Hematopoietic multipotent progenitor cell treated with erythropoietin and hydrocortisone succinate and interleukin-3 and kit ligand, for 4 days (in vitro differentiated cells): ENCODE data around the gene SLC24A5.

Source experiments
- DNase-seq: peaks from one replicate; pipeline ENCODE4 v3.0.0-alpha.2; 2015

Gene SLC24A5

DNA sequence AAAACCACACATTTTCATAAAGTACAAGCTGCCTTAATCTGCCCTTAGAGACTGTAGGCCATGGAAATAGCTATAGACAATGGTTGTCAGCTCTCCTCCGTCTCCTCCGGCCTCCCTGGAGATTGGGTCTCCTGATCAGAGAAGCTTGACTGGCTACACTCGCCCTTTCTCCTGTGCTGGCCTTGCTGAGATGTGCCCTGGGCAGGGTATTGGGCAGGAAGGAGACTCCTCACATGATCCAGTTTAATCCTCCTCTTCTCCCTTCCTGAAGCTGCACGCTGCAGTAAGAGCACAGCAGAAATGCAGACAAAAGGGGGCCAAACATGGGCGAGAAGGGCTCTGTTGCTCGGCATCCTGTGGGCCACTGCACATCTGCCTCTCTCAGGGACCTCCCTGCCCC lies at the start of gene SLC24A5:
SLC24A5 (plus strand) TSS at position 246 of the 400 bp plus-strand sequence; CDS start at position 301, 55 bp downstream.
- no peak for DNase-seq

DNA sequence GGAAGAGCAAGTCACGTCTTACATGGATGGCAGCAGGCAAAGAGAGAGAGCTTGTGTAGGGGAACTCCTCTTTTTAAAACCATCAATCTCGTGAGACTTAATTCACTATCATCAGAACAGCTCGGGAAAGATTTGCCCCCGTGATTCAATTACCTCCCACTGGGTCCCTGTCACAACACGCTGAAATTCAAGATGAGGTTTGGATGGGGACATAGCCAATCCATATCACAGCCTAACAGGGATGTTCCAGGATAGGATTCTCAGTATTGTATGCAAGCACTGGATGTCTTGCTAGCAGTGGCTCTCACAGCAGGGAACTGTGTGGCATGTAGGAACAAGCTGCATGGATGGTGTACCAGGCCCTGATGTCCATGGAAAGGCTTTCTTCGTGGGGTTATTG lies 47.8 kb upstream of the SLC24A5 start:
- no peak for DNase-seq

DNA sequence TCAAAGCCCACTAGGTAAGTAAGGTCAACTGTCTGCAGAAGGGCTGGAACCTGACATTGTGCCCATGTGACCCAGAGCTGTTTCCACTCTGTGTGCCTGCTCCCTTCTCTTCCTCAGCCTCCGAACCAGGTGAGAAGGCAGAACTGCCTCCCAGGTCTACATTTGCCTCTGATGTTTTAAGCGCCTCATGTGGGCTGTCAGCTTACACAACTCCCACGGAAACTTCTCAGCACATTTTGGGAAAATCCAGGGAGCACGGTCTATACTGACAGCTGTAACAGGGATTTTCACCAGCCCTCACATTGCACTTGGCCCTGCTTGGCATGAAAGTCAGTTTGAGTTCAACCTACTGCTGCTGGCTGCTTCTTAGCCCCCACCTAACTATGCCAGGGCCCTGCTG lies 46.9 kb upstream of the SLC24A5 start:
- DNase-seq: no peak

DNA sequence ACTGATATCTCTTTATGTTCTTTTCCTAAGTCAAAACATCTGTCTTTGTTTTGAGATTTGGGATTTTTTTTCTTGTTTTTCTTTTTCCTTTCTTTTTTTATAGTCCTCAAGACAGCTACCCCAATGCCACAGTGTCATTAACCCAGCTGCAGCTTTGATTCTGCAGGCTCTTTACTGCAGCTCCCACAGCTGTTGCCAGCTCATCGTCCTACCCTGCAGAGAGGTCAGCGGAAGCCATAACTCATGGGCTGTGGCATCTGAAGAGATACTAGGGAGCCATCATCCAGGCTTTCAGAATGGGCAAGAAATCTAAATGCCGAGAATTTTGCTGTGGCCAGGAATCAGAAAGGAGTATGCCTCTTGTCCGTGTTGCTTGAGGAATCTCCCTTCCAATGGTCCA lies 44.3 kb upstream of the SLC24A5 start:
- no peak for DNase-seq

DNA sequence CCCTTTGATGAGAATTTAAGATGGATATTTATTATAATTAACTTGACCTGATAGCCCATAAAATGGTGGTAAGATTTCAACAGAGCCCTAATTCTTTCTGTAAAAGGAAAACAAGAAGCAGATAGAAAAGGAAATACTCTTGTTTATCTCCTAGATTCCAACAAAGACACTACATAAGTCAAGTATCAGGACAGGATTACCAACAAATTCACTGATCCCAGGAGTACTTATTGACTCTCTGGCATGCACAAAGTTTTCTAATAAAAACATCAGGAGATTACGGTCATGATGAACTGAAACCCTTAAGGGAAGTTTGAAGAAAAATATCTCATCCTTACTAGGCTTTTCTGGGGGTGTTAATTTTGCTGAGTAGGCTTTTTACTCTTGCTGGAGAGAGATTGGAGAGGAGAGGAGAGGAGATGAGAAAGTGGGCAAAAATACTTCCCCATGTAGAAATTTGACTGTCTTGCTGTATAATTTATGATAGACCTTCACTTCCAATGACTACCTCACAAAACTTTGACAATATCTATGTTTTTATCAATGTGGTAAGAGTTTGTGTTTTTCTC lies 43.1 kb upstream of the SLC24A5 start:
- DNase-seq: no peak

DNA sequence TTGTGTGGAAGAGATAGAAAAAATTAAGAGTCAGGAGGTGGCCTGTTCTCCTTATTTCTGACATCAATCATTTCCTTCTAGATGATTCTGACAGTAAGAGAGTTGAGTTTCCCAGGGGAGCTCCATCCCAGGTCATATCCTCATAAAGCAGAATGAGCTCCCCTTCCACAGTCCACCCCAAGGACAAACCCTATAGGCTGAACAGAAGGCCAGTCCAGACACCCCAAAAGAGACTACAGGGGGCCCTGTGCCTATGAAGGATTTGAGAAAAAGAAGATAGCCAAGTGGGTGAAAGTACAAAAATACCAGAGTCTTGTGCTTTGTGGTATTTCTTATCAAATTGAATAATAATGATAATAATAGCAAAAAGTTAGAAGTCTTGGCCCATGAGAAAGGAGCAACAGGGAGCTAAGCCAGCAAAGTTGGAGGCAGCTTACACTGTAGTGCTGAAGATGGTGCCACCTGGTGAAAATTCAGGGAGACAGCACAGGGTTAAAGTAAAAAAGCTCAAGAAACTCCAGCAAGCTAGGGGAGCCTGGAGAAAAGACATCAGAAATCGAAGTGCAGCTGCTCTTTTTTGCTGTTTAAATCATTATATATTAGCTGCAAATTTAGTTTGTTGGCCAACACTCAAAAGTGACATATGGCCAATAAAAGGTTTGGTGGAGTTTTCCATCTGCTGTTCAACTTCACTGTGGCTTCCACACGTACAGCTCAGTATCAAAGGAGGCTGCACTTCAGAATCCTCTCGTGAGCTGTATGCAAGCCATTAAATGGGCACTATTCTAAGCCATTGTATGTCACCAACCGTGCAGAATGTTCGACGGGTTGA lies 35.8 kb upstream of the SLC24A5 start:
- peak; percentile 49 for DNase-seq

DNA sequence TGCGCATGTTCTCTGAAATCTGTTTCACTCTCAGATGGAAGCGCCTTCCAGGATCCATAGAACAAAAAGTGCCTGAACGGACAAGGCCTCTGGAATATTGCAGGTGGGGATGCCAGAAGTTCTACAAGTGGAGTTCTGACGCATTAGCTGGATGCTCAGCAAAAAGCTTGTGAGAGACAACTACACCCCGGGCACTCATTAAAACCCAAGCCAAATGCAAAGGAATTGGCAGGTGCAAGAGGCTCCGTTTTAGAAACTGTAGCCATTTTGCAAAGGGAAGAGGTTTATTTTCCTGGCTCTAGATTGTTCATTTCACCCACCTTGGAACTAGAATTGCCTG lies 35.2 kb upstream of the SLC24A5 start:
- no peak for DNase-seq

DNA sequence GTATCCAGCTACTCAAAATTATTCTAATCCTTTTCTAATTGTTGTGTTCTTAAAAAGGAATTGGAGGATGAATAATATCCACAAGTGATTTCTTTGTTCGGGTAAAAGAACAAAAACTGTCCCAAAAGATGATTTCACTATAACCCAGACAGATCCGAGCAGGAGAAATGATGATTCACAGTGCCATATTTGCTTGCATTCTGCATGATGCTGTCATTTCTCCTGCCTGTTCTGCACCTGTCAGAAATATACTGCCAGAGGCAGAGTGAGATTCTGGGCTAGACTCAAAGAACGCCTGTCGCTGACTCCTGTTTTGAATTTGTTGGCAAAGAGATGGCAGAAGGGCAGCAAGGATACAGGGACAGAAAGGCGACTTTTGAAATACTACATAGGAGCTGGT lies 34.7 kb upstream of the SLC24A5 start:
- DNase-seq: no peak

DNA sequence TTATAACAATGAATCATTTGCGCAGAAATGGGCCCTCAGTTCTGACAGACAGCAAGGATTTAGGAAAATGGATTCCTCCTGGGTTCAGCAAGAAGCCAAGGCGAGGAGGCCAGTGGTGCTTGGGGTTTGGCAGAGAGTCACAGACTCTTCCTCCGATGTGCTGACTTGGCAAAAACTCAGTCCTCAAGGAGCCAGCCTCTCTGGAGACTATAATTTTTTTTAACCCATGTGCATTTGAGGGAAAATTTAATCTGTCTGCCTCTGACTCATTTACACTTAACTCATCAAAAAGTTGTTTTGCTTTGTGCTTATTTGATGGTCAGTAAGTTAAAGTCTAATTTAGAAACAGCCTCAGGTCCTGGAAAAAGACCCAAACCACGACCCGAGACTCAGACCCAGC lies 34.2 kb upstream of the SLC24A5 start:
- DNase-seq: no peak

DNA sequence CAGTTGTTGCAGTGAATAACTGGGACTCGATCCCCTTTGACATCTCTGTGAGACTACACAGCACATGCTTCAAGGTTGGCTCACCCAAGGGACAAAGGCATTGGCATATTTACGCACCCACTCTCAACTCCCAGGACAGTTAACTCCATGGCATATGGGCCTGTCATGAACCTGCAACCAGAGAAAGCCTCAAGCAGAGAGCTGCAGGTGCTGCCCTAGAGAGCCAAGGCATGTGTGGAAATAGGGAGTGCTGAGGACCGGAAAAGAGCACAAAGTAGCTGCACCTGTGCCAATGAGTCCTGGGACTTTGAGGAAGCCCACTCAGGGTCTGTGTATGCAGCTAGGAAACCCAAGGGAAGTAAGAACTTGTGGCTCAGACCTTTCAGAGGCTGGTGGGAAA lies 32.9 kb upstream of the SLC24A5 start:
- DNase-seq: no peak

DNA sequence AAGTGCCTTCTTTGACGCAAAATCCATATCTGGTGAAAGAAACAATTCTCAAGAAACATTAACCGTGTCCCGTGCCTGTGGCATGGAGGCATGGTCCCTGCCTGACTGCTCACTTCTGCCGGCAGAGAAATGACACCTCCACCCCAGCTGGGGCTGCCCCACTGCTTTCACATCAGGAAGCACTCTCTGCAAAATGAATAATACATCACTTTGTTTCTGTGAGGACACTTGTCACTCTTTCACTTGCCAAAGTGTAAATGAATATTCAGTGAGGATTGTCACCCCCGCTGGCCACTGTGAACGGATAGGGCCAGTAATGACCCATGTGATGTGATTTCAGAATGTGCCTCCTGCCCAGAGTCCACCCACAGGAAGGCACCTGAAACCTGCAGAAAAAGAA lies 31.1 kb upstream of the SLC24A5 start:
- no peak for DNase-seq

DNA sequence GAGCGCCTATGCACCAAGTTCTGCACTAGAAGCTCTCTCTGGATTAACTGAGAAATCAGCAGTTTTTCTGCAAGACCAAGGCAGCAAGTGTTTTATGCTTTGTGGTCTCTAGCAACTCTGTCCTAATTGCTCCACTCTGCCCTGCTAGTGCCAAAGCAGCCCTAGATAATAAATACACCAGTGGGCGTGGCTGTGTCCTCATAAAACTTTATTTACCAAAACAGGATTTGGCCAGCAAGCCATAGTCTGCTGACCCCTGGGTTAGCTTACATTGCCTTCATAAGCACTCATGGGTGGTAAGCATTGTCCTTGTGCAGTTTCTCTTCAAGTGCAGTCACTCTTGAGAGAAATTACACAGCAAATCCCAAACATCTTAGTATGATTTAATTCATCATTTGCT lies 30.7 kb upstream of the SLC24A5 start:
- DNase-seq: no peak

DNA sequence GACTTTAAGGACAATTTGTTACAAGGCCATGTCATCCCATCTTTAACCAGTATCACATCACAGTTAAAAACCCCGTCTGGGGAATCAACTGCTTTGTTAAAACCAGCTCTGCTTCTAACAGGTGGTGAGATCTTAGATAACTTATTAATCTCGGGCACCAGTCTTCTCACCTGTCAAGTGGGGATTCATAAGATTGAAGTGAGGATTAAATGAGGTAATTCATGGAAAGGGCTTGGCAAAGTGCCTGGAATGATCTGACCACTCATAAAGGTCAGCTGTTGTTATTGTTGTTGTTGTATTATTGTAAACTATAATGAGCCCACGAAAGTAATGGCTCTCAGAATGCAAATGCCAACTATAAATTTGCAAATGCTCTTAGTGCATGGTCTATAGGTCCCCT lies 30.1 kb upstream of the SLC24A5 start:
- DNase-seq: no peak

DNA sequence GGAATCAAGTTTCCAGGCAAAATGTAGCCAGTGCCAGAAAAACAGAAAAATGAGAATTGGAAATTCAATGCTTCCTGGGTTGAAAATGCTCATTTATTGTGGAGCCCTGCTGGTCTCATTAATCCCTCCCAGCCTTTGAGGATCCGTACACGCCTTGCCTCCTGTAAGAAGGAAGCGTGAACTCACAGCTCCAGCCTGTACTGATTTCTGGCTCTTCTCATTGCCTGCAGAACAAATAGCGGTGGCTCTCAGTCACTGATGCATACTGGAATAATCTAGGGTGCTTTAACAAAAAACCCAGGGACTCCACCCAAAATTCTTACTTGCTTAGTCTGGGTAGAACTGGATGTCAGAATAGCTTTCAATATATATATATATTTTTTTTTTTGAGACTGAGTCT lies 29.3 kb upstream of the SLC24A5 start:
- no peak for DNase-seq

DNA sequence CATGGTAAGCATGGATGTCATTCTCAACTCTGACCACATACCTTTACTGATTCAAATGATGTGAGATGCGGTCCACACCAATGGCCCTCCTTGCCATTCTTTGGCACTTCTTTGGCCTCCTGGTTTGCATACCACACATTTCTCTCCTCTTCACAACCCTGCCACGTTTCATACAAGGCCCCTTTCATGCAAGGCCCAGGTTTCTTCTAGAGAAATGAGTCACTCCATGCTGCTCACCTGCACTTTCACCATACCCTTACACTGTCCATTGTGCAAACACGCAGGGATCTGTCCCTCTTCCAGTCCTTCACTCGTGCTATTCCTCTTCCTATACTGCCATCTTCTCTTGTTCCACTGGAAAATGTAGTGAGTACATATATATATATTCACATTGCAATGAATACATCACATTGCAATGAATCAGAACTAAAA lies 24.4 kb upstream of the SLC24A5 start:
- no peak for DNase-seq

DNA sequence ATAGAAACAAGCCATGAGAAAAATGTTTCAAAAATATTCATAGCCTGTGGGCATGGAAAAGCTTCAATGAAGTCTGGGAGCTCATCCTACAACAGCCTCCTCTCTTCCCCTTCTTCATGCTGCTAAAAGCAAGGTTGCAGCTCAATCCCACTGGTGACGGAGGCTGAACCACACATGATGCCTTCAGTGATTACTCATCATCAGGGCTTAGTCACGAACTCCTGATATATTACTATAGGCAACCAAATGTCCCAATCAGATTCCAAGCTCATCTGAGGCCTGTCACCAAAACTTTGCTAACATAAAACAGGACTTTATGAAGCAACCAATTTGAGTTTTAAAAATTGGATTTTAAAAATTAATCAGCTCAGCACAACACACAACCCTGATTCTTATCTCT lies 24.0 kb upstream of the SLC24A5 start:
- no peak for DNase-seq

DNA sequence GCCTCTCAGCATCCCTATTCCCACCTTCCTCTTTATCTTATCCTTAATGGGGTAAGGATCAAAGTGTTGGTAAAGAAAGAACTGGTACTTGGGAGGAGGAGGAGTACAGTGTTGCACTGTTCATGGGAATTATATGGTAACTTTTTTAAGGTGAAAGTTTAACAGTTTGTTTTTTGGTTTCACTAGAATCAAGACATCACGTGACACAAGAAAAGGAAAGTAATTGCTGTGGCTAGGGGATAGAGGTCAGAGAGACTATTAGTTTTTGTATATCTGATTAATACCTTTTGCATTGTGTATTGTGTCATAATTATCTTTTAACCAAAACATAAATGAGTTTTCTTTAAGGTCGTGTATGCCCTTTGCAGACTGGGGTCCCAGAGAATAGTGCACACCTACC lies 23.5 kb upstream of the SLC24A5 start:
- no peak for DNase-seq

DNA sequence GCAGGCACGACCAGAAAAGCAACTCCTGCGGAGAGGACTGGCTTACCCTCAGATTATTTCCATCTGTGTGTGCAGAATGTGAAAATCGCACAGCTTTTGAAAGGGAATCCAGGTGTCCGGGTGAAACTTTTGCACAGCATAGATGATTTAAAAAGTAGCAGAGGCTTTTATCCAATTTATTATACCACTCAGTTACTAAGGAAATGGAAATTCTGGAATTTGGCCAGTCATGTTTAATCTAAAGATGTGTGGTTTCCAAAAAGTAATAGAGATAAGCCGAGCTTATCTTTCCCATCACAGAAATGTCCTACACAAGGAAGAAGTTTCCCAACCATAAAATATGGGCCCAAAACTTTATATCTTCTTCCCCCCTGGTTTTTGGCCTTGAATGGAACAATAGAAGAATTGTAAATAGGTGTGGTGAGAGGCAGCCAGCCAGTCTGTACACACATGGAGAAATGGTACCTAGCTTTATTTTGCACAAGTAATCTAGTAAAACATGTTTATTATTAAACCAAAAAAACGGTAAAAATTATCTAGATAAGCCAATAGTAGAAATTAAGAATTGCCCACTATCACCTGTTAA lies 19.3 kb upstream of the SLC24A5 start:
- no peak for DNase-seq

DNA sequence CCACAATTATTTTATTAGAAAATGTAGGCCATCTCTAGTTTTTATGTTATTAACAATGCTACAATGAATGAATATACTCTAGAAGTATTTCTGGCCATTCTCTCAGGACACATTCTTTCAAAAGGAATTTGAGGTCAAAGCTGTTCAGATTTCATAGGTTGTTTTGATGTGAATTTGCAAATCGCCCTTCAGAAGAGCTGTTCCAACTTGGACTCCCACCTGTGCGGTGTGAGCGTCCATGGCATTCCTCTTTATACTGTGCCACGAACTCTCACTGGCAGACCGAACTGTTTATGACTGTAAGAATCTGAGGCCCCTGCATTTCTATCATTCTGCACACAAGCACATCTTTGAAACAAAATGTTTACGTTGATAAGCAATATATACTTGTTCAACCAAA lies 18.6 kb upstream of the SLC24A5 start:
- DNase-seq: no peak

DNA sequence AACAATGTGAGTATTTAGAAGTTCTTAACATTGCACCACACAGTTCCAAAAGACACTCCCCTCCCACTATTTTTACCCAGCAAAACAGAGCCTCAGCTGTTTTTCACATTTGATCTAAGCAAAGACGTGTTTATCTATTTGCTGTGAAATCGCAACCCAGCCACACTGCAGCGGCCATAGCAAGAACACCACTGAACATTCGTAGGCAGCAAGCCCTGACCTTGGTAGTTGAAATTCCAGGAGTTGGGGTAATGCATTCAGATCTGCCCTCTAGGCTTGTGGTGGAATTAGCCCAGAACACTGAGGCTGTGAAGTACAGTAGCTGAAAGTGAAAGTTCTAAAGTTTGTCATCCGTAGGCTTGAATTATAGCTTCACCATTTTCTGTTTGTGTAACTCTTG lies 17.1 kb upstream of the SLC24A5 start:
- DNase-seq: no peak

DNA sequence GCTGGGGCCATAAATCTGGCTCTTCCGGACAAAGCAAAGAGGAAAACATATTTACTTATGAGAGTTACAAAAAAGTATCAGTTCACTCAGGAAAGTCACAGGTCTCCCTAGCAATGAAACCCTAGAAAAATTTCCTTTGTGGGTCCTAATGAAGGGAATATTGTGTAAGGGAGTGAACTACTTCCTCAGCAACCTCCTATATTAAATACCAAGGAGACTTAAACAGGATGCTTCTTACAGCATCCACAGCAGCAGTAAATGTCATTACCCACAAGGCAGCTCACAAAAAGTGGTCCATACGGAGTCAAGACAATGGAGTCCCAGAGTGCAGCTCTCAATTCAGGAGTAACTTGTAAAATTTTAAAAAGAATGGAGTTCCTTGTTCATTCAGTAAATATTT lies 14.9 kb upstream of the SLC24A5 start:
- DNase-seq: no peak

DNA sequence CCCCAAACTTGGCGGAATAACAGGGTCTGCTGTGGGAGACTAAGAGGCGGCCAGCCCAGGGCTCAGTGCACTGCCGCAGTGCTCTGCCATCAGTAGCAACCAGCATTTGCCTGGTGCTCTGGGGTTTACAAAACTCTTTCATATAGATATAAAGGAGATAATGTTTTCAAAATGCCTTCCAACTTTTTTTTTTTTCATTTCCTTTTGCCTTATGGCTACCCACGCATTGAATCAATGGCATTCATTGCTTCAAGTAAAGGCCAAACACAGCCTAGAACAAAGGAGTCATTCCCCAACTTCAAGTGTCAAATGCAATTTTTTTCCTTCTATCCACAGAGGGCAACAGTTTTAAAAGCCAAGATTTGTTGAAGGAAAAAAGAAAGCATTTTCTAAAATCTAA lies 11.6 kb upstream of the SLC24A5 start:
- no peak for DNase-seq

DNA sequence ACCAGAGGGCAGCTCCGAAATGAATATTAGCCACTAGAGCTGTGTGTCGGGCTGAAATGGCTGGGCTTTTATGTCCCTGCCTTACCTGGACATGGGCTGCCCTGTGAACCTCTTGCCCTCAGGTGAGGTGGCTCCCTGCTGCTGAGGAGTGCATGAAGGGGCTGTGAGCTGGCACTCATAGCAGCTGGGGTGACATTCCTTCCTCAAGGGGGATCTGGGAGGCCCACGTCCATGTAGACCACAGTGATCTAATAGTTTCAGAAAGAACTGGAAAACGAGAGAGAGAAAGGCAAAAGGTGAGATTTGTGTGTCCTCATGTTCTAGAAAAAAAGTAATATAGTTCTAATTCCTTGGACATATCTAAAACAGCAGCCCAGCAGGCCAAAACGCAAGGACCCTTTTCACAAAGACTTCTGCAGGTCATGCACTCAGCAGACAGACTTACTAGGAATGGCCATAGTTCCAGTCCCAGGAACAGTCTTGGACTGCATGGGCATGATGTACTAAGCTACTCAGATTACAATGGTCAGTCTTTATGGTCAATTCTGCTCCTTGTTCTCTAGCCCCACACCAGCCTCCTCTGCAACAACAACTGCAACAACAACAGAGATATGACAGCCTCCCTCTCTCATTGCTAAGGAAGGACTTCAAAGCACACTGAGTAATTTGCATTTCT lies 10.8 kb upstream of the SLC24A5 start:
- DNase-seq: no peak

DNA sequence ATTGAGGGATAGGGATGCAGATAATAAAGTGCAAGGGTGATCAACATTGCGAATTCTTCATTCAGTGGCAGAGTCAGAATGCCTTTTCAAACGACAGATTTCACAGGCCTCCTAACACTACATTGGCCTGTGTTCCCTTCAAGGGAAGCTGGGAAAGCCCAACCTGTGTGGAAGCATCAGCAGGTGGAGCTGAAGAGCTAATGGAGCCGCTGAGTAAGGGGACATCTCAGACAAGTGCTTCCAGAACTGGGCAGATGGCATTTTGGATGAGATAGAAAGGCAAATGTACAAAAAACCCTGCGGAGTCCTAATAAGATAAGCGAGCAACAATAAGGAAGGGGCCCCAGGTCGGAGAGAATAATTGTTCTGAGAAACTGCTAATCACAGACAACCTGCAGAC lies 8.5 kb upstream of the SLC24A5 start:
- peak; percentile 15 for DNase-seq
